Measurements from ENCODE around the gene OTX1.

Gene OTX1

DNA sequence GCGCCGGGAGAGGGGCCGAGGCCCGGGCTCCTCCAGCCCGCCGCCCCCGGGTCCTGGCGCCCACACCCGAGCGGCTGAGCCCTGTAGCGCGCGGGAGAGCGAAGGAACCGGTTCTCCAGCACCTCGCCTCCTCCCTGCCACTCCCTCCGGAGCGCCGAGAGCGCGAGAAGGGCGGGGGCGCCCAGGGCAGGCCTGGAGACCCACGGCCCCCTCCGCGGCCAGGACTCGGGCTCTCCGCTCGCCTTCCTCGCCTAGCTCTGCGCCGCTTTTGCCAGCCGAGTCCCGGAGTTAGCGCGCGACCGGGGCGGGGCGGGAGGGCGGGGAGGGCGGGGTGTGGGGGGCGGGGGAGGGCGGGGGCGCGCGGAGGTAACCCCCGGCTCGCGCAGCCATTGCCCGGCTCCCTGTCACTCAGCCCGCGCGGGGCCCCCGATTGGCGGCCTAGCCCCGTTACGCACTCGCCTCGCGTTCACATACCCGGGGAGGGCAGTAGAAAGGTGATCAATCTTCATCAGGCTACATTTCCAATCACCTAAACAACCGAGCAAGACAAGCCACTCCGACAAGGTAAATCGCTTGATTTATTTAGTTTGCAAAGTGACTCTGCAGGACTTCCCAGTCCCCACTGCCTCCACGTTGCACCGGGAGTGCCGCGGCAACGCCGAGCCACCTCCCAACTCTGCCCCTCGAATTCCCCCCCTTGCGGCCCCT lies at the start of gene OTX1:
TSS of gene OTX1 (plus strand) at position 497 of the 708 bp plus-strand sequence. CDS start 2,161 bp downstream, outside the sequence.
- in situ Hi-C loops (cut with MboI; ENCODE audit: low sequenced_read_pairs, unreplicated experiment): no loop called here
- DNase-seq (ENCODE audit: low spot score): peak; percentile 94
- no peak for TF ChIP-seq CTCF (IDR thresholded peaks at IDR 0.05; ENCODE audit: borderline replicate concordance, control extremely low read depth, extremely low read depth, insufficient read depth, missing control alignments)

GRCh38 chr2:63001576-63001975 lies 49.1 kb upstream of the OTX1 start:
- TF ChIP-seq CTCF (IDR thresholded peaks at IDR 0.05; ENCODE audit: borderline replicate concordance, control extremely low read depth, extremely low read depth, insufficient read depth, missing control alignments): no peak
- in situ Hi-C loops (cut with MboI; ENCODE audit: low sequenced_read_pairs, unreplicated experiment): no loop called here
- no peak for DNase-seq (ENCODE audit: low spot score)

GRCh38 chr2:63003351-63003750 lies 47.3 kb upstream of the OTX1 start:
- no peak for TF ChIP-seq CTCF (IDR thresholded peaks at IDR 0.05; ENCODE audit: borderline replicate concordance, control extremely low read depth, extremely low read depth, insufficient read depth, missing control alignments)
- DNase-seq (ENCODE audit: low spot score): no peak
- in situ Hi-C loops (cut with MboI; ENCODE audit: low sequenced_read_pairs, unreplicated experiment): no loop called here

- no peak for DNase-seq (ENCODE audit: low spot score)
- TF ChIP-seq CTCF (IDR thresholded peaks at IDR 0.05; ENCODE audit: borderline replicate concordance, control extremely low read depth, extremely low read depth, insufficient read depth, missing control alignments): no peak
- in situ Hi-C loops (cut with MboI; ENCODE audit: low sequenced_read_pairs, unreplicated experiment): no loop called here
Measured at GRCh38 chr2:63007813-63008458, 42.7 kb upstream of the OTX1 start.

DNA sequence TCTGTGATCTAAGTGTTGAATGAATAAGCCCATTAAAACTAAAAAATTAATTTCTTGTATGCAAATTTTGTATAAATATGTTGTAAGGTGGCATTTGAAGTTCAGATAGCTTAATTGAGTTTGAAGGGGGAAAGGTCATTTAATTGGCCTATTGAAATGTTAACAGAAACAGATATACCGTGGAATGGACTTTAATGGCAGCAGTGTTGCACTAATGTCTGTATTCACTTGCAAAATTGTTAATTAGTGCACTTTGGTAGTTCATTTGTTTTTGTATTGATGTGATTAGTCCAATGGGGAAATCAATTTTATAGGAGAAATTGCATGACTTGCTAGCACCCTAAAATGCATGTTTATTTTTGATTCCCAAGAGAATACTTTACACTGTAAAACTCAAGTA lies 41.8 kb upstream of the OTX1 start:
- in situ Hi-C loops (cut with MboI; ENCODE audit: low sequenced_read_pairs, unreplicated experiment): no loop called here
- no peak for DNase-seq (ENCODE audit: low spot score)
- no peak for TF ChIP-seq CTCF (IDR thresholded peaks at IDR 0.05; ENCODE audit: borderline replicate concordance, control extremely low read depth, extremely low read depth, insufficient read depth, missing control alignments)

DNA sequence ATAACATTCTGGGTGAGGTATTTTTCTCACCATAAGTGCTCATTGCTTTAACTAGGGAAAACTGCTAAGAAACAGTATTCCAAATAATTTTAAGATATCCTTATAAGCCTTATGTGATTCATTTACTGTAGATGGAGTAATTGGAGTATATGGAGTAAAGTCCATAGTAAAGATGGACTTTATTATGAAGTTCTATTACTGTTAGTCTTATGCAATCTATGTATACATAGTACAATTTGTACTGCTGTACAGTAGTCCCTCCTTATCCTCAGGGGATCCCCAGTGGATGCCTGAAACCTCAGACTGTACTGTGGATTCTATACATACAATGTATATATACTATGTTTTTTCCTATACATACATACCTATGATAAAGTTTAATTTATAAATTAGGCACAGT lies 41.1 kb upstream of the OTX1 start:
- no peak for TF ChIP-seq CTCF (IDR thresholded peaks at IDR 0.05; ENCODE audit: borderline replicate concordance, control extremely low read depth, extremely low read depth, insufficient read depth, missing control alignments)
- no peak for DNase-seq (ENCODE audit: low spot score)
- in situ Hi-C loops (cut with MboI; ENCODE audit: low sequenced_read_pairs, unreplicated experiment): no loop called here

Data from GM13976 (cell line).